Renal cortex interstitium (tissue), 11 donors: ENCODE results near the gene CASP8. TPM values are rescaled to one million over a fixed set of nuclear protein-coding genes. Genes with fewer than 3 reads are reported as not detected.
"Not testable (repeated sequence)": the region's sequence is repeated elsewhere in the genome, so short reads cannot be mapped to it uniquely, and the experiment has no call there.

Experiments
- DNase-seq, 11 donors: peaks; one replicate each; pipeline ENCODE4 v3.0.0-alpha.2; 2013; ENCODE audit warnings: low read depth in 9 of 11, low spot score in 4 of 11; ENCODE audit errors: extremely low read depth in 1 of 11
- polyA plus RNA-seq, 3 donors: library from polyadenylated mRNA; unstranded; fragments of 120-200 nt; gene quantifications; one replicate each; pipeline ENCODE4 v1.2.1, GENCODE V29; 2013; ENCODE audit not compliant: insufficient read length in 3 of 3

Gene CASP8
- polyA plus RNA-seq, 3 donors, result 11.4 to 15.3 (median 15.2) TPM

- DNase-seq, result not testable (repeated sequence)
Measured at GRCh38 chr2:201299929-201300328, 39.6 kb downstream of the CASP8 start.

GRCh38 chr2:201307876-201308275, 47.5 kb downstream of the CASP8 start:
- no peak for DNase-seq

- no peak for DNase-seq
Measured at GRCh38 chr2:201308914-201309313, 48.6 kb downstream of the CASP8 start.

- DNase-seq, result no peak
Measured at GRCh38 chr2:201313362-201313761, 53.0 kb downstream of the CASP8 start.

- DNase-seq, result no peak
Measured at GRCh38 chr2:201319511-201319910, 59.2 kb downstream of the CASP8 start.

- no peak for DNase-seq
Measured at GRCh38 chr2:201320257-201320656, 59.9 kb downstream of the CASP8 start.

- no peak for DNase-seq
Measured at GRCh38 chr2:201320701-201321100, 60.4 kb downstream of the CASP8 start.

GRCh38 chr2:201322772-201323171, 62.4 kb downstream of the CASP8 start:
- DNase-seq, result no peak

- DNase-seq, result no peak
Measured at GRCh38 chr2:201327678-201328077, 67.3 kb downstream of the CASP8 start.

- DNase-seq, result no peak
Measured at GRCh38 chr2:201329409-201329808, 69.1 kb downstream of the CASP8 start.

Other genes starting within 250 kb of the CASP8 start
- 10 to 100 TPM; 12.5 to 17.5 (median 15.2) TPM for gene HYCC2, start 188.9 kb upstream of the CASP8 start, polyA plus RNA-seq
- 100 to 1,000 TPM in 2 of 3 donors, 10 to 100 TPM in 1; 92.2 to 132 (median 120) TPM for gene NDUFB3, start 188.5 kb upstream of the CASP8 start, polyA plus RNA-seq
- gene CFLAR, start 144.4 kb upstream of the CASP8 start, polyA plus RNA-seq, result 10 to 100 TPM; 51.7 to 84.8 (median 64.0) TPM
- 10 to 100 TPM in 1 of 3 donors, 1 to 10 TPM in 2; 7.9 to 12.6 (median 9.2) TPM for gene CASP10, start 77.4 kb upstream of the CASP8 start, polyA plus RNA-seq
- 1 to 10 TPM; 2.0 to 5.5 (median 2.4) TPM for gene FLACC1, start 96.8 kb downstream of the CASP8 start, polyA plus RNA-seq
- 10 to 100 TPM; 37.7 to 44.9 (median 44.5) TPM for gene TRAK2, start 190.9 kb downstream of the CASP8 start, polyA plus RNA-seq
- 10 to 100 TPM; 70.8 to 98.7 (median 98.4) TPM for gene STRADB, start 191.2 kb downstream of the CASP8 start, polyA plus RNA-seq